Neuronal stem cell (in vitro differentiated cells): ENCODE measurements around the gene FAM210B.

Experiments used
- DNase-seq: peaks from one replicate; pipeline ENCODE4 v3.0.0-alpha.2; 2013; ENCODE audit warnings: low spot score
- H2AFZ ChIP-seq: one replicate; pipeline ENCODE4 v1.6.1; 2013; ENCODE audit warnings: mild to moderate bottlenecking, low read length, inconsistent platforms
- H2AK5ac ChIP-seq: 2 replicates; pipeline ENCODE4 v1.6.1; 2013; ENCODE audit warnings: low read depth, mild to moderate bottlenecking, inconsistent platforms, low read length, moderate library complexity, mixed read lengths
- H2BK120ac ChIP-seq: 2 replicates; pipeline ENCODE4 v1.6.1; 2013; ENCODE audit warnings: low read depth, mild to moderate bottlenecking, inconsistent platforms, low read length, moderate library complexity, mixed read lengths
- H2BK12ac ChIP-seq: one replicate; pipeline ENCODE4 v1.6.1; 2013; ENCODE audit warnings: low read length, inconsistent platforms
- H2BK15ac ChIP-seq: 2 replicates; pipeline ENCODE4 v1.6.1; 2013; ENCODE audit warnings: mild to moderate bottlenecking, low read length, inconsistent platforms, mixed read lengths
- H2BK5ac ChIP-seq: one replicate; pipeline ENCODE4 v1.6.1; 2013; ENCODE audit warnings: inconsistent platforms, mild to moderate bottlenecking, low read length, moderate library complexity
- H3K14ac ChIP-seq: one replicate; pipeline ENCODE4 v1.6.1; 2013; ENCODE audit warnings: low read length, inconsistent platforms
- H3K18ac ChIP-seq: 2 replicates; pipeline ENCODE4 v1.6.1; 2013; ENCODE audit warnings: low read length, inconsistent platforms
- H3K23ac ChIP-seq: 2 replicates; pipeline ENCODE4 v1.6.1; 2013; ENCODE audit warnings: low read depth, mild to moderate bottlenecking, mixed read lengths, low read length, inconsistent platforms; ENCODE audit not compliant: poor library complexity
- H3K27ac ChIP-seq: replicated peaks from 3 replicates; pipeline ENCODE4 v1.5.1; 2013; ENCODE audit warnings: low read length, inconsistent platforms
- H3K27me3 ChIP-seq, 3 experiments: 2 replicates each; pipeline ENCODE4 v1.6.1; 2013; ENCODE audit warnings: low read length in 3 of 3, mild to moderate bottlenecking in 2 of 3, inconsistent platforms in 1 of 3, low read depth in 1 of 3, mixed read lengths in 1 of 3, moderate library complexity in 1 of 3; ENCODE audit not compliant: control insufficient read depth in 3 of 3, insufficient read depth in 3 of 3
- H3K36me3 ChIP-seq, 2 donors: replicated peaks in 1 of 2; 2 replicates each; pipeline ENCODE4 v1.6.1; 2013; ENCODE audit warnings: low read length in 2 of 2; ENCODE audit not compliant: control insufficient read depth in 2 of 2, insufficient read depth in 2 of 2
- H3K4ac ChIP-seq: 2 replicates; pipeline ENCODE4 v1.6.1; 2013; ENCODE audit warnings: inconsistent platforms, mild to moderate bottlenecking, low read length, moderate library complexity
- H3K4me1 ChIP-seq, 2 donors: 1 replicate in 1 of 2; 2 replicates in 1 of 2; pipeline ENCODE4 v1.6.1; 2013; ENCODE audit warnings: low read length in 2 of 2, low read depth in 1 of 2; ENCODE audit not compliant: control insufficient read depth in 2 of 2, insufficient read depth in 1 of 2
- H3K4me2 ChIP-seq: one replicate; pipeline ENCODE4 v1.6.1; 2013; ENCODE audit warnings: mild to moderate bottlenecking, low read length, inconsistent platforms; ENCODE audit not compliant: insufficient read depth, poor library complexity, severe bottlenecking
- H3K4me3 ChIP-seq, 2 donors: 2 replicates each; pipeline ENCODE4 v1.5.1; 2013; ENCODE audit warnings: low read length in 2 of 2, mild to moderate bottlenecking in 2 of 2, inconsistent platforms in 1 of 2, moderate library complexity in 1 of 2
- H3K79me1 ChIP-seq: one replicate; pipeline ENCODE4 v1.6.1; 2013; ENCODE audit warnings: low read depth, mild to moderate bottlenecking, inconsistent platforms, low read length, moderate library complexity
- H3K9ac ChIP-seq: one replicate; pipeline ENCODE4 v1.6.1; 2013; ENCODE audit warnings: mild to moderate bottlenecking, low read depth, low read length, inconsistent platforms; ENCODE audit not compliant: poor library complexity
- H3K9me3 ChIP-seq, 2 donors: replicated peaks in 1 of 2; 2 replicates each; pipeline versions ENCODE3 to v1.6.1; 2013; ENCODE audit warnings: low read length in 2 of 2, mild to moderate bottlenecking in 2 of 2, inconsistent platforms in 1 of 2, low read depth in 1 of 2, mixed read lengths in 1 of 2, moderate library complexity in 1 of 2; ENCODE audit not compliant: control insufficient read depth in 2 of 2, insufficient read depth in 1 of 2
- H4K8ac ChIP-seq: one replicate; pipeline ENCODE4 v1.6.1; 2013; ENCODE audit warnings: low read depth, mild to moderate bottlenecking, inconsistent platforms, low read length, moderate library complexity
- H4K91ac ChIP-seq: one replicate; pipeline ENCODE4 v1.6.1; 2013; ENCODE audit warnings: low read length, low read depth, mild to moderate bottlenecking, inconsistent platforms; ENCODE audit not compliant: poor library complexity
- WGBS, 2 donors: extraction: QIAGEN DNeasy Blood & Tissue Kit; methylation state at CpG; one replicate each; pipeline ENCODE4 v1.1.7; 2013; ENCODE audit warnings: missing lambda C conversion rate in 2 of 2, mixed read lengths in 1 of 2; ENCODE audit not compliant: insufficient read length in 2 of 2, insufficient replicate concordance in 1 of 2; ENCODE audit errors: extremely low coverage in 2 of 2; 5-methylcytosine and 5-hydroxymethylcytosine counted together

FAM210B gene

DNA sequence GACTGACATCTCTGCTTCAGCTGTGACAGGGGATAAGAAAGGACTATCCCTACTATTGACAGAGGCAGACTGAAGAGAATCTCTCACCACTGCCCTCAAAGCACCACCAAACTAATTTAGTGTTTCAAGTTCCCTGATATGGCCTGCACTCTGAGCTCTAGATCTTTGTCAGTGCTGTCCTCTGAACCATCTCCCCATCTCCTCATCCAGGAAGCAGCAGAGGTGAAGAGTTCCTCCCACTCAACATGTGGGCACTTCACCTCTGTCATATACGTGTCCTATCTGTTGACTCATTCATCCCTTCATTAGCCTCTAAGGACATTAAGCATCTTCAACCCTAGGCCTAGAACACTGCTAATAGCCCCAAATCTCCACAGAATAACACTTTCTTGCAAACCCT, 14.1 kb downstream of the FAM210B start:
- H3K27ac ChIP-seq, result no peak overlapping the region
- no peaks in the 10 kb centered on the region for H3K4me1 ChIP-seq
- H2AFZ ChIP-seq, result no peak overlapping the region
- H4K91ac ChIP-seq, result no peak overlapping the region
- no peak overlapping the region for H3K4me2 ChIP-seq
- no peak overlapping the region for H3K4me3 ChIP-seq
- H3K14ac ChIP-seq, result no peak overlapping the region
- H2BK12ac ChIP-seq, result no peak overlapping the region
- WGBS, 2 donors, result no CpG with 5 or more reads among the region's 1 CpG
- peaks cover 29 to 93% of the 10 kb centered on the region in 2 donors for H3K36me3 ChIP-seq
- H3K9me3 ChIP-seq, result no peaks in the 10 kb centered on the region
- H3K27me3 ChIP-seq, result no peaks in the 10 kb centered on the region
- H2BK5ac ChIP-seq, result no peak overlapping the region
- H2BK15ac ChIP-seq, result no peak overlapping the region
- no peak for DNase-seq
- no peak overlapping the region for H3K18ac ChIP-seq
- no peak overlapping the region for H3K4ac ChIP-seq
- no peak overlapping the region for H4K8ac ChIP-seq
- no peak overlapping the region for H3K23ac ChIP-seq
- H2BK120ac ChIP-seq, result no peak overlapping the region
- H3K9ac ChIP-seq, result no peak overlapping the region
- H3K79me1 ChIP-seq, result peaks cover 4% of the 10 kb centered on the region
- no peak overlapping the region for H2AK5ac ChIP-seq

DNA sequence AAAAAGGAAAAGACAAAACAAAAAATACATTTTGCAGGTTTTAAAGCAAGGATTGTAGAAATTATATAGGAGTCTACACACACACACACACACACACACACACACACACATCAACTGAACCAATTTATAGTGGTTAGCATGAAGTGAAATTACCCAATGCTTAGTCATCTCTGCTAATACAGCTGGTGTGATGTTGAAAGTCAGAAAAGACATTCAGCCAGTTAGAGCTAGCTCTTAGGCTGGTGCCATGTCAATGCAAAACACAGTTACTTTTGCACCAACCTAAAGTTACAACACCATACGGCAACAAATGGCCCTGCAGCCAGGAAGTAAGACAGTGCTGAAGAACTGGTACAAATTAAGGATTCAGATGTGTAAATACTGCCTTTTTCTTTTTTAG, 15.2 kb downstream of the FAM210B start:
- H3K23ac ChIP-seq, result no peak overlapping the region
- peaks cover 6% of the 10 kb centered on the region for H3K79me1 ChIP-seq
- no peak overlapping the region for H3K4me2 ChIP-seq
- H3K4me3 ChIP-seq, result no peak overlapping the region
- no peak overlapping the region for H2AK5ac ChIP-seq
- H2BK15ac ChIP-seq, result no peak overlapping the region
- H3K9ac ChIP-seq, result no peak overlapping the region
- no peaks in the 10 kb centered on the region for H3K9me3 ChIP-seq
- H3K27me3 ChIP-seq, result no peaks in the 10 kb centered on the region
- H3K14ac ChIP-seq, result no peak overlapping the region
- H4K91ac ChIP-seq, result no peak overlapping the region
- no peak overlapping the region for H3K27ac ChIP-seq
- H3K36me3 ChIP-seq, result peaks cover 38 to 97% of the 10 kb centered on the region in 2 donors
- H3K18ac ChIP-seq, result no peak overlapping the region
- no peak overlapping the region for H4K8ac ChIP-seq
- H2BK120ac ChIP-seq, result no peak overlapping the region
- DNase-seq, result no peak
- H3K4ac ChIP-seq, result no peak overlapping the region
- H2BK5ac ChIP-seq, result no peak overlapping the region
- H3K4me1 ChIP-seq, result no peaks in the 10 kb centered on the region
- H2AFZ ChIP-seq, result no peak overlapping the region
- WGBS, 2 donors, result no CpG with 5 or more reads among the region's 1 CpG
- no peak overlapping the region for H2BK12ac ChIP-seq

DNA sequence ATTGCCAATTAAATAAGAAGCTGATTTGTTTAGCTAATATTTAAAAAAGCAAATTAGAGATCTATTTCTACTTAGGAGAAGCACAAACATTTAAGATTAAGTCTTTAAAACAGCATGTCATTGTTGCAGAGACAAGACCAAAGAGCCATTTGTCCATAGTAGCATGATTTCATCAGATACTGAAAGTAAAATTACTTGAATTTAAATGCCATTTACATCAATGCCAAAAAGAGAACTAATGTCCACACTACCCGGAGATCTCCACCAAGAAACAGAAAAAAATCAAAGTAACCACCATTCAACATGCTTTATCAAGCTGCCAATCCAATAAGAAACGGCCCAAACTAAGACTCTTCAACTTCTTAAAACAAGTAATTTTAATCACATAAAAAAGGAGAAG, 17.6 kb downstream of the FAM210B start:
- H4K8ac ChIP-seq, result no peak overlapping the region
- H3K36me3 ChIP-seq, result peaks cover 30 to 97% of the 10 kb centered on the region in 2 donors

DNA sequence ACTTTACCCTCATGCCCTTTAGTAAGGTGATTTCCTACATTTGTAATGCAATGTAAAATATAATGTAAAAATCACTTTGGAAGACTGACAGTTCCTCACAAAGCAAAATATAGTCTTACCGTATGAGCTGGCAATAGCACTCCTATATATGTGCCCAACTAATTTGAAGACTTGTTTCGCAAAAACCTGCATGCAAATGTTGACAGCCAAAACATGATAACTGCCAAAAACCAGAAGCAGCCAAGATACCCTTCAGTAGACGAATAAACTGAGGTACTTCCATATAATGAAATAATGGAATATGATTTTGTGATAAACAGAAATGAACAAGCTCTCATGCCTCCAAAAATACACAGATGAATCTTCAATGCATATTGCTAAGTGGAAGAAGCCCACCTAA, 19.6 kb downstream of the FAM210B start:
- H3K79me1 ChIP-seq, result peaks cover 3% of the 10 kb centered on the region
- H3K4me1 ChIP-seq, result no peaks in the 10 kb centered on the region
- H2BK120ac ChIP-seq, result no peak overlapping the region
- no peak overlapping the region for H2AFZ ChIP-seq
- H3K4me2 ChIP-seq, result no peak overlapping the region
- no peak overlapping the region for H3K18ac ChIP-seq
- no peak overlapping the region for H2BK12ac ChIP-seq
- H3K27me3 ChIP-seq, result no peaks in the 10 kb centered on the region
- H3K9me3 ChIP-seq, result no peaks in the 10 kb centered on the region
- H4K91ac ChIP-seq, result no peak overlapping the region
- no peak overlapping the region for H3K27ac ChIP-seq
- peaks cover 25 to 97% of the 10 kb centered on the region in 2 donors for H3K36me3 ChIP-seq
- H3K9ac ChIP-seq, result no peak overlapping the region
- H3K4me3 ChIP-seq, result no peak overlapping the region
- no peak overlapping the region for H3K14ac ChIP-seq
- no peak overlapping the region for H2BK15ac ChIP-seq
- H4K8ac ChIP-seq, result no peak overlapping the region
- H3K23ac ChIP-seq, result no peak overlapping the region
- H2BK5ac ChIP-seq, result no peak overlapping the region
- H2AK5ac ChIP-seq, result no peak overlapping the region
- WGBS, 2 donors, result no CpG with 5 or more reads among the region's 3 CpGs
- no peak overlapping the region for H3K4ac ChIP-seq
- no peak for DNase-seq

More for the DNA sequence above, 17.6 kb downstream of the FAM210B start:
- Histone ChIP-seq H3K27me3 (no peaks in the 10 kb centered on the region), H3K79me1 (peaks cover 6% of the 10 kb centered on the region), H2AK5ac (no peak overlapping the region), H2BK120ac (no peak overlapping the region), H3K4me2 (no peak overlapping the region), H3K4me1 (no peaks in the 10 kb centered on the region), H4K91ac (no peak overlapping the region), H3K9me3 (no peaks in the 10 kb centered on the region), H2BK15ac (no peak overlapping the region), H3K27ac (no peak overlapping the region), H3K18ac (no peak overlapping the region), H3K4me3 (no peak overlapping the region), H2AFZ (no peak overlapping the region), H3K23ac (no peak overlapping the region), H2BK12ac (no peak overlapping the region), H3K9ac (no peak overlapping the region), H3K14ac (no peak overlapping the region), H3K4ac (no peak overlapping the region), H2BK5ac (no peak overlapping the region)
- WGBS, 2 donors, result no CpG with 5 or more reads among the region's 2 CpGs
- DNase-seq, result no peak
